C4-2B (cell line): Measurements from ENCODE around the gene DOCK10.

Experiments used
- CTCF ChIP-seq: fragments of 450-650 bp; conservative IDR thresholded peaks from 2 replicates; pipeline ENCODE4 v1.5.1; 2017; ENCODE audit warnings: mild to moderate bottlenecking
- ZFX ChIP-seq: fragments of 450-650 bp; IDR thresholded peaks from 2 replicates; pipeline ENCODE4 v1.6.1; 2017

DNA sequence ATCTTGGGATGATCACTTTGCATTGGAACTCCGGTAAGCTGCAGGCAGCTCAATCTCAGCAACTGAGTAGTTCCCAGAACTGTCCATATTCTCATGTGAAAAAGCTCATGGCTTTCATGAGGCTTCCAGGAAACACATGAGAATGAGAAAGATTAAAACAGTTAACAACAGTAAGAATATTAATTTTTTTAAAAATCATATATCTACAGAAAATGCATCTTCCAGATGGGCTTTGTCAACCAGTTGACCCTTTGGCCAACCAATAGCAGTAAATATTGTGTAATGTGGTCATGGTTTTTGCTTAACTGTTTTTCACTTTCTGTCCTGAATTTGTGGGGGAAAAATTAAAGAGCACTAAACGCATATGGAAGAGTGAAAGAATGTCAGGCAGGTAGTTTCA, 194.9 kb downstream of the DOCK10 start:
- TF ChIP-seq CTCF = no peak
- no peak for TF ChIP-seq ZFX
